DMS 273 (cell line): ENCODE data around the gene COIL.
A peak's percentile ranks its signal among the peaks of the same experiment; 100 is the strongest.

Source experiments
- DNase-seq: peaks from one replicate; lab custom pipeline; 2025; ENCODE audit not compliant: unreplicated experiment; lab: John Stamatoyannopoulos, UW

Gene COIL

GRCh38 chr17:56912105-56912999, 48.5 kb downstream of the COIL start:
- peak; percentile 35 for DNase-seq

GRCh38 chr17:56910509-56911235, 50.2 kb downstream of the COIL start:
- DNase-seq, result no peak

- no peak for DNase-seq
These were observed 50.9 kb downstream of the COIL start for GRCh38 chr17:56909742-56910508.

- no peak for DNase-seq
These were observed 52.8 kb downstream of the COIL start for GRCh38 chr17:56908001-56908542.

GRCh38 chr17:56903560-56903959, 57.3 kb downstream of the COIL start:
- DNase-seq, result no peak

GRCh38 chr17:56902348-56902747, 58.5 kb downstream of the COIL start:
- DNase-seq, result no peak

- no peak for DNase-seq
These were observed 61.4 kb downstream of the COIL start for GRCh38 chr17:56899403-56899802.

GRCh38 chr17:56898874-56899273, 62.0 kb downstream of the COIL start:
- DNase-seq, result no peak

GRCh38 chr17:56897646-56898424, 63.0 kb downstream of the COIL start:
- DNase-seq, result no peak

- DNase-seq, result no peak
These were observed 63.9 kb downstream of the COIL start for GRCh38 chr17:56896968-56897359.

- no peak for DNase-seq
These were observed 64.5 kb downstream of the COIL start for GRCh38 chr17:56896217-56896967.

GRCh38 chr17:56894859-56895455, 65.9 kb downstream of the COIL start:
- DNase-seq, result no peak

- DNase-seq, result no peak
These were observed 67.3 kb downstream of the COIL start for GRCh38 chr17:56893503-56893902.

- DNase-seq, result no peak
These were observed 68.5 kb downstream of the COIL start for GRCh38 chr17:56892333-56892732.

- no peak for DNase-seq
These were observed 69.1 kb downstream of the COIL start for GRCh38 chr17:56891751-56892150.

GRCh38 chr17:56890906-56891674, 69.8 kb downstream of the COIL start:
- DNase-seq, result no peak

GRCh38 chr17:56890390-56890789, 70.5 kb downstream of the COIL start:
- no peak for DNase-seq
